Smooth muscle cell (in vitro differentiated cells): ENCODE results near the gene CYP4B1. TPM values are rescaled to one million over a fixed set of nuclear protein-coding genes. Genes with fewer than 3 reads are reported as not detected.
"Not testable (repeated sequence)": the region's sequence is repeated elsewhere in the genome, so short reads cannot be mapped to it uniquely, and the experiment has no call there.

Experiments
- DNase-seq: peaks from one replicate; lab custom pipeline; 2025; ENCODE audit not compliant: unreplicated experiment; lab: John Stamatoyannopoulos, UW
- H2AFZ ChIP-seq: fragments of 200-600 bp; sonication (generic); 2 replicates; pipeline ENCODE4 v1.6.0; 2016; ENCODE audit warnings: antibody characterized with exemption, low read depth, mild to moderate bottlenecking
- H3F3A ChIP-seq: fragments of 200-600 bp; sonication (generic); 2 replicates; pipeline ENCODE4 v1.6.0; 2017; ENCODE audit warnings: antibody characterized with exemption, low read depth
- H3K27ac ChIP-seq: fragments of 200-600 bp; sonication (generic); 2 replicates; pipeline ENCODE4 v1.5.1; 2016; ENCODE audit warnings: low read depth, mild to moderate bottlenecking
- H3K27me3 ChIP-seq: fragments of 200-600 bp; sonication (generic); 2 replicates; pipeline ENCODE4 v1.6.1; 2016; ENCODE audit warnings: low read depth, mild to moderate bottlenecking
- H3K36me3 ChIP-seq: fragments of 200-600 bp; sonication (generic); 2 replicates; pipeline ENCODE4 v1.5.1; 2016; ENCODE audit warnings: low read depth
- H3K4me1 ChIP-seq: fragments of 200-600 bp; sonication (generic); 2 replicates; pipeline ENCODE4 v1.5.1; 2016; ENCODE audit warnings: low read depth
- H3K4me2 ChIP-seq: fragments of 200-600 bp; sonication (generic); 2 replicates; pipeline ENCODE4 v1.6.0; 2016; ENCODE audit warnings: mild to moderate bottlenecking
- H3K4me3 ChIP-seq: fragments of 200-600 bp; sonication (generic); 2 replicates; pipeline ENCODE4 v1.5.1; 2016; ENCODE audit warnings: mild to moderate bottlenecking
- H3K79me2 ChIP-seq: fragments of 200-600 bp; sonication (generic); 2 replicates; pipeline ENCODE4 v1.6.0; 2016; ENCODE audit warnings: low read depth, mild to moderate bottlenecking
- H3K9ac ChIP-seq: fragments of 200-600 bp; sonication (generic); 2 replicates; pipeline ENCODE4 v1.6.0; 2016; ENCODE audit warnings: low read depth
- H3K9me3 ChIP-seq: fragments of 200-600 bp; sonication (generic); replicated peaks from 2 replicates; pipeline ENCODE4 v1.5.1; 2016; ENCODE audit warnings: low read depth
- H4K20me1 ChIP-seq: fragments of 200-600 bp; sonication (generic); 2 replicates; pipeline ENCODE4 v1.6.0; 2016; ENCODE audit warnings: low read depth
- CTCF ChIP-seq: fragments of 200-600 bp; sonication (generic); IDR thresholded peaks from 2 replicates; pipeline ENCODE4 v1.5.1; 2017; ENCODE audit warnings: borderline replicate concordance, mild to moderate bottlenecking, antibody characterized with exemption; ENCODE audit not compliant: insufficient read depth, poor library complexity, severe bottlenecking
- WGBS: methylation state at CpG from one replicate; pipeline ENCODE4 v1.1.7; 2016; ENCODE audit warnings: low lambda C conversion rate; 5-methylcytosine and 5-hydroxymethylcytosine counted together
- polyA plus RNA-seq: library from polyadenylated mRNA; unstranded; fragments of >200 nt; fragmentation: Nextera tagmentation; extraction: Ambion mirVana; gene quantifications from 2 replicates; pipeline ENCODE4 v1.2.1, GENCODE V29; 2016
- total RNA-seq: library from RNA; depleted of rRNA; stranded (reverse); fragments of >200 nt; gene quantifications from 2 replicates; pipeline ENCODE4 v1.2.3, GENCODE V29; 2014

Gene CYP4B1
- total and polyA plus RNA-seq, 2 experiments from 2014 or later, result not detected

DNA sequence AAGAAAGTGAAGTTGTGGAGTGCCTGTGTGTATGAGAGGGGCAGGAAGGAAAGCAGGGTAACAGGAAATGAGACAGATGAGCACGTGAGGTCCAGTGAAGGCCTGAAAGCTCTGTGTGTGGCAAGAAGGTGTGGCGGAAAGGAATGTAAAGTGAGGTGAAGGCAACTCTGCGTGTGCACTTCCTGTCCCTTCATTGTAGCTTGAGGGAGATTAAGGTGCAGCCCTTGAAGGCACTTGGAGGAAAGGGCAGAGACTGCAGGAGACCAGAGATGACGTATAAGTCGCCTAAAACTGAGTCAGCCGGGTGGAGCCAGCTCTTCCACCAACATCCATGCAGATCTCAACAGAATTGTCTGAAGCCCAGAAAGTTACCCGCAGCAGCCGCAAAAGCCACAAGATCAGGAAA is 58.8 kb downstream of the CYP4B1 start:
- H3K9me3 ChIP-seq, H3F3A ChIP-seq, H3K4me1 ChIP-seq, H3K27me3 ChIP-seq, H3K36me3 ChIP-seq, H4K20me1 ChIP-seq, H3K79me2 ChIP-seq, H3K27ac ChIP-seq, H3K9ac ChIP-seq, DNase-seq, H3K4me2 ChIP-seq, H3K4me3 ChIP-seq, H2AFZ ChIP-seq: not testable (repeated sequence)
- WGBS, result 61% methylated on average over 8 of the region's 8 CpGs

DNA sequence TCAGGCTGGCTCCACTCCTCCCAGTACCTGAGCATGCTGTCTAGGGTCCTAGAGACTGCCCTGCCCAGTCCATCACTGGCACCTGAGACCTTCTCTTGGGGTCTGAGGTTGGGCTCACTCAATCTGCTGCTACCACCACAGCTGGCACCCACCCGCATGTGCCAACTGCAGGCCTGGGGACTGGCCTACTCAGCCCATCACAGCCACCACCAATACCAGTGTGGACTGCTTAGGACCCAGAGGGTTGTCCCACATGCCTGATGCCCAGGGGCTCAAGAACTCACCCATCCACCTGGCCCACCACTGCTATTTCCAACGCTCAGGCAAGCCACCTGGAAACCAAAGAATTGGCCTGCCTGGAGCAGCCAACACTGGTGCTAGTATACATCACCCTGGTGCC is 63.5 kb downstream of the CYP4B1 start:
- Histone ChIP-seq H2AFZ (no peak overlapping the region), H3K79me2 (no peaks in the 10 kb centered on the region), H3F3A (no peaks in the 10 kb centered on the region), H3K27ac (no peak overlapping the region), H3K27me3 (peaks cover 5% of the 10 kb centered on the region), H4K20me1 (no peaks in the 10 kb centered on the region), H3K4me1 (no peaks in the 10 kb centered on the region), H3K9ac (no peak overlapping the region), H3K9me3 (no peaks in the 10 kb centered on the region), H3K4me3 (no peak overlapping the region), H3K36me3 (no peaks in the 10 kb centered on the region), H3K4me2 (no peak overlapping the region)
- DNase-seq, result no peak
- TF ChIP-seq CTCF, result no peak
- 93% methylated on average over 2 of the region's 2 CpGs for WGBS

Other genes starting within 250 kb of the CYP4B1 start
- gene KNCN, start 247.4 kb upstream of the CYP4B1 start, total RNA-seq, result not detected in 2 replicates
- gene KNCN, start 247.4 kb upstream of the CYP4B1 start, polyA plus RNA-seq, result not detected in 2 replicates
- 17.9 and 18.7 TPM in 2 replicates for gene MKNK1, start 194.8 kb upstream of the CYP4B1 start, total RNA-seq
- 11.7 and 17.2 TPM in 2 replicates for gene MKNK1, start 194.8 kb upstream of the CYP4B1 start, polyA plus RNA-seq
- 5.3 and 9.3 TPM in 2 replicates for gene MOB3C, start 182.2 kb upstream of the CYP4B1 start, total RNA-seq
- 5.5 and 8.8 TPM in 2 replicates for gene MOB3C, start 182.2 kb upstream of the CYP4B1 start, polyA plus RNA-seq
- 22.2 and 30.8 TPM in 2 replicates for gene ATPAF1, start 130.7 kb upstream of the CYP4B1 start, total RNA-seq
- 31.2 and 35.3 TPM in 2 replicates for gene ATPAF1, start 130.7 kb upstream of the CYP4B1 start, polyA plus RNA-seq
- gene TEX38, start 127.2 kb upstream of the CYP4B1 start, total RNA-seq, result not detected in 2 replicates
- gene TEX38, start 127.2 kb upstream of the CYP4B1 start, polyA plus RNA-seq, result 0.69 TPM in 1 of 2 replicates, not detected in the other
- 62.8 and 69.6 TPM in 2 replicates for gene EFCAB14, start 79.9 kb upstream of the CYP4B1 start, total RNA-seq
- gene EFCAB14, start 79.9 kb upstream of the CYP4B1 start, polyA plus RNA-seq, result 28.6 and 29.4 TPM in 2 replicates
- not detected in 2 replicates for gene CYP4A11, start 142.4 kb downstream of the CYP4B1 start, total RNA-seq
- 0.45 TPM in 1 of 2 replicates, not detected in the other for gene CYP4A11, start 142.4 kb downstream of the CYP4B1 start, polyA plus RNA-seq
- gene CYP4X1, start 224.6 kb downstream of the CYP4B1 start, total RNA-seq, result not detected in 2 replicates
- gene CYP4X1, start 224.6 kb downstream of the CYP4B1 start, polyA plus RNA-seq, result not detected in 2 replicates